GM12892 (cell line): ENCODE results near the gene FGGY.

Source experiments
- DNase-seq: peaks from one replicate; pipeline ENCODE4 v3.0.0; 2011; ENCODE audit not compliant: insufficient read length
- FAIRE-seq: peaks from 2 replicates; lab custom pipeline; 2011; peaks lifted over from hg19 to GRCh38; lab: Jason Lieb, UNC
- POLR2A ChIP-seq: IDR thresholded peaks from 2 replicates; pipeline ENCODE4 v1.6.1; 2011; ENCODE audit warnings: low read depth, low read length, control low read depth
- POLR2AphosphoS5 ChIP-seq: IDR thresholded peaks from 2 replicates; pipeline ENCODE4 v1.6.1; 2011; ENCODE audit warnings: low read depth, low read length, control low read depth
- TAF1 ChIP-seq: IDR thresholded peaks from 2 replicates; pipeline ENCODE4 v1.6.1; 2011; ENCODE audit warnings: low read depth, mild to moderate bottlenecking, control low read depth, low read length, borderline replicate concordance

FGGY gene

GRCh38 chr1:59379371-59379728, 82.5 kb downstream of the FGGY start:
- DNase-seq: no peak
- FAIRE-seq: no peak
- TF ChIP-seq TAF1 (no peak), POLR2AphosphoS5 (no peak), POLR2A (no peak)

DNA sequence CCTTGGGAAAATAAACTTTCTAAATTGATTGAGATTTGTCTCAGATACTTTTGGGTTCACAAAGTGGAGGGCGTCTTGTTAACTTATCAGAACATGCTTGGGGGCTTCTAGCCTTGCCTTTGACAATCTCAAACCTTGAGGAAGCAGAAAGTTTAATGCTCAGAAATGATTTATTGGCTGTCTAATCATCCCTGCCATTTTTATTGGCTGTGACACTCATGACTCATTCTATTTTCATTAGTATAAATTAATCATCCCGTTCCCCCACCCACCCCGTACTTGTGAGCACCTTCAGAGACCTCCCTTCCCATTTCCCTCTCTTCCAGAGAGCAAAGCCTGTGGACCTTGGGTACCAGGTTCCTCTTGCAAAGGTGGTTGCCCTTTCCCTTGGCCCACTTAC, 87.1 kb downstream of the FGGY start:
- no peak for TF ChIP-seq POLR2AphosphoS5
- no peak for TF ChIP-seq TAF1
- no peak for TF ChIP-seq POLR2A
- FAIRE-seq: no peak

DNA sequence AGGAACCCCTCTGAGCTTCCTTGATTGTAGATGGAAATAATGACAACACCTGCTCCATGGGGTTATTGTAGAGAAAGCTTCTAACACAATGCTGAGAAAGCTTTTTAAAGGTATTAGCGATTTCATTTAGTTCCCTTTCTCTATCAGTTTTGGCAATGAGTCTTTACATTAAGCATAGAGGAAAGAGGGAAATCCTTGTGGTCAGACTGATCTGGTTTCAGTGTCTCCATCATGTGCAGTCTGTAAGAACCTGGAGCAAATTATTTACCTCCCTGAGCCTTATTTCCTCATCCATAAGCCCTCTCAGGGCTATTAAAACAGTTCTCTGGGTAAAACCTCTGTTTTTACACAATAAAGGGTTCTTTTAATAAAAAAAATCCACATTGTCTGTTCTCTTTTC, 87.5 kb downstream of the FGGY start:
- FAIRE-seq (peak; percentile 53), DNase-seq (no peak)
- TF ChIP-seq POLR2AphosphoS5 (no peak), POLR2A (no peak), TAF1 (no peak)

More for the DNA sequence above, 87.1 kb downstream of the FGGY start:
- no peak for DNase-seq

DNA sequence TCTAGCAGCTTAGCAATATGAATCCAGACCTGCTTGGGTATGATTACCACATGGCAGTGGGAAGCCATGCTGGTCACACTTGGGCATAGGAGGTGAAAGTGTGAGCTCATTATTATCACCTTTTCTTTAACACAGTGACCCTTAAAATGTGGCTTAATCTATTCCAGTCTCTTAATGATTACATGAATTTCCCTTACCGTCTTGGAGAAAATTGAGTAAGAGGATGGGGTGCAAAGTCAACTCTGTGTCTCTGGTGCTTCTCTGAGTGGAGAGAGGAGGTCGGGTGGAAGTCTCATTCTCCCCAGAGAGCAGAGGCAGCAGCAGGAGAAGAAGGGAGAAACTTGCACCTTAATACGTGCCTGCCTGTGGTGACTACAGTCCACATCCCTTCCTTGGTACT, 91.3 kb downstream of the FGGY start:
- no peak for TF ChIP-seq POLR2A
- FAIRE-seq: no peak

GRCh38 chr1:59389847-59390246, 93.0 kb downstream of the FGGY start:
- no peak for FAIRE-seq
- TF ChIP-seq POLR2A (no peak), POLR2AphosphoS5 (no peak), TAF1 (no peak)
- DNase-seq: no peak

More for the DNA sequence above, 91.3 kb downstream of the FGGY start:
- DNase-seq: no peak

GRCh38 chr1:59390307-59390706, 93.4 kb downstream of the FGGY start:
- FAIRE-seq (peak; percentile 57), DNase-seq (no peak)
- no peak for TF ChIP-seq POLR2AphosphoS5
- TF ChIP-seq POLR2A: no peak
- no peak for TF ChIP-seq TAF1

DNA sequence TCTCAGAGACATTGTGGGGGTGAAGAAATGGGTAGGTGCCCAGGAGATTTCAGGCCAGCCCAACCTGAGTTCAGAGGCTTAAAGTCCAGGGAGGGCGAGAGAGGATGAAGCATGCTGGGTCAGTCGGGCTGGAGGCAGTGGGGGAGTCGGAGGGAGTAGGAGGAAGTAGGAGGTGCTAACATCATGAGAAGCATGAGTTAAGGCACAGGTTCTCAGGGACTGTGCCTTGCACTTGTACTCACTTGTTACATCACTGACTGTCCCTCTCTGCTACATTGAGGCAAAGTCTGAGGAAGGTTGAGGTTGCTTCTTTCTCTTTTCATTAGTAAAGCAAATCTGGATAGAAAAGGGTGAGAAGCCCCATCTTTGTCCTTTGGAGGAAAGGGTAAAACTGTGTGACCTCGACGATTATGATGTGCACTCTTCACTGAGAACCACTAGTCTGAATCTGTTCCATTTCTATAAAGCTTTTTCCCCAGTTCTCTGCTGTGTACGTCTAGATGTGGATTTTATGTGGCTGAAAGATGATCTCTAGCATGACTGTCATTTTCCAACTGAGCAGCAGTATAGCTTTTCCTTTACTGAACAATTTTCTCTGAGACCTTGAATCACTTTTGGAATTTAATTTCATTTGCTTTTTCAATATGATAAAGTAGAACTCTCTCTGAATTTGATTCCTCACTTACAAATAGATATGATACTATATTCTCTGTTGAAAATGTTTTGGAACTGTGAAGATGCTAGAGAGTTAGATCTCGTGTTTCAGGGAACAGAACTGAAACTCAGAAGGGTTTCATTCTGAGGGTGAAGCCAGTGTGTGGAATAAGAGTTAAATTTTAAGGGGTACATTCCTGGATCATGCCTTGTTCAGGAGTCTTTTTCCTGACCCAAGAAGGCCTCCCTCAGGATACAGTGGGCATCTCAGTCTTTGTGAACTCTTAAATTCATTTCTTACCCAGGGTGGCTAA, 94.6 kb downstream of the FGGY start:
- FAIRE-seq: peak; percentile 33
- no peak for DNase-seq

DNA sequence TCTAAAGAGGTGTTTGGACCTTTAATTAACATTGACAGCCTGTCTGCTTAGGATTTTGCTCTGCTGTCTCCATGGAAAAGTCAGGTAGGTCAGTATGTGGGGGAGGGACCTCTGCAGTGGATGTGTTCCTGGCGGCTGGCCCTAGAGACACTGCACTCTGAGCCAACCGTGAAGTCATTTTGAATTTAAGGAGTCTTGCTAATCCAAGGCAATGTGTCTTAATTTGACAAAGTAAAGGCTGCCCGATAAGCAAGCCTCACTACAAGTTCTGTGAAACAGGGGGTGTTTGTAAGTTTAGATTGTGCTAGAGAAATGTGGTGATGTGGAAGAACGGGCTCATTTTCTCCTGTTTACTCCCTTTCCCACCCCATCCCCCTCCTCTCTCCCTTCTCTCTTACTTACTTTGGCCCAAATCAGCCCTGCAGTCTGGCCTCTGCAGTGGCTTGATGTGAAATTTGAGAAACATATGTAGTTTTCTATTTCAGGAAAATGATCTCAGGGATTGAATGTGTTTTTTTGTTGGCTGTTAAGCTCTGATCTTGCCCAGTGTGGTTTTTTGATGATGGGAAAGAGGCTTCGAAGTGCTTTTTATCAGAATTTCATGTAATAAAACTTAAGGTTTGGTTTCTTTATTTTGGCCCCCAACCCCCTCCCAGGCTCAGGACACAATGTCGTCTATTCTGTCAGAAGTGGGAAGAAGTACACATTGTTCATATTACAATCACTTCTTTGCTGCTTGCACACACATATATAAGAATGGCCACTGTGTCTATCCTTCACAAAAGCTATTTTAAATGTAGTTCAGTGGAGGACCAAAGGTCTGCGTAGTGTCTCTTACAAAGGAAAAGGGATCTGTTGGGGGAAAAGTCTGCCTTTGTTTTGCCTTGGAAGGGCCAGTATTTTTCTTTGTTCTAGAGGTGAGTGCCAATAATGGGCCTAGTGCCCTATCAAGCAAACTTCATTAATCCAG, 96.6 kb downstream of the FGGY start:
- no peak for FAIRE-seq
- no peak for TF ChIP-seq TAF1
- no peak for TF ChIP-seq POLR2A
- TF ChIP-seq POLR2AphosphoS5: no peak
- no peak for DNase-seq

More for the DNA sequence above, 94.6 kb downstream of the FGGY start:
- TF ChIP-seq POLR2A: no peak
- TF ChIP-seq POLR2AphosphoS5: no peak
- no peak for TF ChIP-seq TAF1

DNA sequence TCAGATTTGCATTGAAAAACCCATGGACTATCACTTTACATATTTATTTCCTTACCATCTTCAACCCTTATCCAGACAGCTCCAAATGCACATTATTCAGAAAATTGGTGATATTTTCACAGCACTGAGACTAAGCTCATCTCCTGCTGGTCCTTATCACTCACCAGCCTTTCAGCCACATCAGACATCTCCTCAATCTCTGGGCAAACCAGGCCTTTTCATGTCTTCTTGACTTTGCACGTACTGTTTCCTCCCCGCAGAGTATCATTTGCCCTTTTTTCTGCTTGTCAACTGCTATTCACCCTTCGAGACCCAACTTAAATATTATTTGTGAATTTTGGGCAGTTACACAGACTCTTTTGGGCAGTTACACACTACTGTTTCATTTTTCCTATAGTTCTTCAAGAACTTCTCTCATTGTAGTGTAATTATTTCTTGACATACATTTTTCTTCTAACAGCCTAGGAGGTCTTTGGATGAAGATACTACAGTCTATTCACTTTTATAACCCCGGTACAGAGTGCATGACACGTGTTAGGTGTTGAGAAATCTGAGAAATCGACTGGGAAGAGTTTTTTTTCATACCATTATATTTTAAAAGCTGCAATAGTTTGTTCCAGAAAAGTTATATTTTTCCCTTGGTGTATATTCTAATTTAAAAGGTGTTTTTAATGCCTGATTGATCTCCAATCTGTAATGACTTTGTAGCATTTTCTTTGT, 98.0 kb downstream of the FGGY start:
- TF ChIP-seq POLR2A: no peak
- TF ChIP-seq POLR2AphosphoS5: no peak
- TF ChIP-seq TAF1: no peak
- DNase-seq (no peak), FAIRE-seq (no peak)

GRCh38 chr1:59396387-59396786, 99.5 kb downstream of the FGGY start:
- no peak for TF ChIP-seq POLR2AphosphoS5
- TF ChIP-seq POLR2A: no peak
- no peak for TF ChIP-seq TAF1
- FAIRE-seq (no peak), DNase-seq (no peak)

- DNase-seq: no peak
- TF ChIP-seq TAF1 (no peak), POLR2A (no peak), POLR2AphosphoS5 (no peak)
- no peak for FAIRE-seq
These were observed 100.4 kb downstream of the FGGY start for GRCh38 chr1:59397139-59397858.
